Measurements from ENCODE around the gene ZDHHC21. TPM values are rescaled to one million over a fixed set of nuclear protein-coding genes. Genes with fewer than 3 reads are reported as not detected.

Gene ZDHHC21
- total RNA-seq, 1 donor from 2014 or later: 22.4 TPM

GRCh38 chr9:14584571-14584970 lies 108.7 kb downstream of the ZDHHC21 start:
- Mint-ChIP-seq H3K4me1 (no peaks in the 10 kb centered on the region), H3K27ac (no peak overlapping the region), H3K36me3 (peaks cover 15% of the 10 kb centered on the region), H3K4me3 (no peak overlapping the region), H3K27me3 (ENCODE audit: low read depth) (no peaks in the 10 kb centered on the region), H3K9me3 (peaks cover 30% of the 10 kb centered on the region)
- no peak for DNase-seq (ENCODE audit: low spot score in 2 of 2, unreplicated experiment in 2 of 2)
- no peak for TF ChIP-seq CTCF (IDR thresholded peaks at IDR 0.05; ENCODE audit: unreplicated experiment)

GRCh38 chr9:14578030-14578429 lies 115.2 kb downstream of the ZDHHC21 start:
- Mint-ChIP-seq H3K4me3 (no peak overlapping the region), H3K27me3 (ENCODE audit: low read depth) (no peaks in the 10 kb centered on the region), H3K27ac (no peak overlapping the region), H3K9me3 (peaks cover 48% of the 10 kb centered on the region), H3K36me3 (peaks cover 17% of the 10 kb centered on the region), H3K4me1 (no peaks in the 10 kb centered on the region)
- TF ChIP-seq CTCF (IDR thresholded peaks at IDR 0.05; ENCODE audit: unreplicated experiment): no peak
- DNase-seq (ENCODE audit: low spot score in 2 of 2, unreplicated experiment in 2 of 2): no peak

- Mint-ChIP-seq H3K4me3 (no peak overlapping the region), H3K27me3 (ENCODE audit: low read depth) (no peaks in the 10 kb centered on the region), H3K36me3 (peaks cover 7% of the 10 kb centered on the region), H3K9me3 (peaks cover 41% of the 10 kb centered on the region), H3K27ac (no peak overlapping the region), H3K4me1 (no peaks in the 10 kb centered on the region)
- DNase-seq (ENCODE audit: low spot score in 2 of 2, unreplicated experiment in 2 of 2): no peak
- TF ChIP-seq CTCF (IDR thresholded peaks at IDR 0.05; ENCODE audit: unreplicated experiment): no peak
Measured at GRCh38 chr9:14574173-14574572, 119.1 kb downstream of the ZDHHC21 start.

GRCh38 chr9:14573319-14573718 lies 119.9 kb downstream of the ZDHHC21 start:
- H3K4me3 Mint-ChIP-seq: no peak overlapping the region
- peaks cover 5% of the 10 kb centered on the region for H3K36me3 Mint-ChIP-seq
- peaks cover 35% of the 10 kb centered on the region for H3K9me3 Mint-ChIP-seq
- H3K27ac Mint-ChIP-seq: no peak overlapping the region
- H3K4me1 Mint-ChIP-seq: no peaks in the 10 kb centered on the region
- no peak for DNase-seq (ENCODE audit: low spot score in 2 of 2, unreplicated experiment in 2 of 2)
- no peak for TF ChIP-seq CTCF (IDR thresholded peaks at IDR 0.05; ENCODE audit: unreplicated experiment)
- no peaks in the 10 kb centered on the region for H3K27me3 Mint-ChIP-seq (ENCODE audit: low read depth)

GRCh38 chr9:14565352-14566016 lies 127.7 kb downstream of the ZDHHC21 start:
- Mint-ChIP-seq H3K4me3 (no peak overlapping the region), H3K9me3 (peaks cover 6% of the 10 kb centered on the region), H3K27ac (no peak overlapping the region), H3K27me3 (ENCODE audit: low read depth) (no peaks in the 10 kb centered on the region), H3K36me3 (no peaks in the 10 kb centered on the region), H3K4me1 (peaks cover 20% of the 10 kb centered on the region)
- DNase-seq (ENCODE audit: low spot score in 2 of 2, unreplicated experiment in 2 of 2): no peak
- TF ChIP-seq CTCF (IDR thresholded peaks at IDR 0.05; ENCODE audit: unreplicated experiment): no peak
